DND-41 (cell line): Measurements from ENCODE around the gene SDHC.

Experiments used
- ATAC-seq: fragments of 200-7000 bp; cut with Tn5 transposase; 3 replicates; pipeline ENCODE4 v1.9.1; 2021; ENCODE audit warnings: low read depth; ENCODE audit not compliant: insufficient read depth
- DNase-seq: peaks from one replicate; pipeline ENCODE4 v3.0.0-alpha.2; 2020
- H2AFZ ChIP-seq: 2 replicates; pipeline ENCODE4 v1.6.0; 2012; ENCODE audit warnings: low read depth, low read length
- H3K27ac ChIP-seq: 2 replicates; pipeline ENCODE4 v1.5.1; 2012; ENCODE audit warnings: low read length, inconsistent platforms
- H3K27me3 ChIP-seq: fragments of 200-600 bp; sonication (generic); 2 replicates; pipeline ENCODE4 v1.6.0; 2012; ENCODE audit warnings: low read length, mild to moderate bottlenecking, inconsistent platforms; ENCODE audit not compliant: insufficient read depth, poor library complexity
- H3K36me3 ChIP-seq: 2 replicates; pipeline ENCODE4 v1.5.1; 2012; ENCODE audit warnings: low read length, inconsistent platforms; ENCODE audit not compliant: insufficient read depth
- H3K4me1 ChIP-seq: 2 replicates; pipeline ENCODE4 v1.5.1; 2012; ENCODE audit warnings: mild to moderate bottlenecking, low read length; ENCODE audit not compliant: insufficient read depth
- H3K4me2 ChIP-seq: 2 replicates; pipeline ENCODE4 v1.6.0; 2012; ENCODE audit warnings: mild to moderate bottlenecking, moderate library complexity, low read length, inconsistent platforms; ENCODE audit not compliant: insufficient read depth
- H3K4me3 ChIP-seq, 2 experiments: fragments of 200-600 bp in 1 of 2; shearing (Covaris generic) in 1 of 2; 2 replicates each; pipeline ENCODE4 v1.5.1; 2012 to 2016; ENCODE audit warnings: inconsistent platforms in 2 of 2, low read length in 2 of 2, mild to moderate bottlenecking in 2 of 2, low read depth in 1 of 2, moderate library complexity in 1 of 2
- H3K79me2 ChIP-seq: 2 replicates; pipeline ENCODE4 v1.6.0; 2012; ENCODE audit warnings: low read length, inconsistent platforms; ENCODE audit not compliant: insufficient read depth
- H3K9ac ChIP-seq: 2 replicates; pipeline ENCODE4 v1.6.0; 2012; ENCODE audit warnings: low read depth, mild to moderate bottlenecking, inconsistent platforms, low read length, moderate library complexity
- H3K9me3 ChIP-seq: 2 replicates; pipeline ENCODE4 v1.5.1; 2012; ENCODE audit warnings: low read length, moderate library complexity, mild to moderate bottlenecking, inconsistent platforms; ENCODE audit not compliant: insufficient read depth, severe bottlenecking
- H4K20me1 ChIP-seq: 2 replicates; pipeline ENCODE4 v1.6.0; 2012; ENCODE audit warnings: low read length; ENCODE audit not compliant: insufficient read depth
- EZH2 ChIP-seq: IDR thresholded peaks from 3 replicates; pipeline ENCODE4 v1.6.1; 2012; ENCODE audit warnings: borderline replicate concordance, low read depth, mild to moderate bottlenecking, moderate library complexity, low read length, inconsistent platforms; ENCODE audit not compliant: severe bottlenecking
- TF ChIP-seq, protein P1 (sequence below): IDR thresholded peaks from 2 replicates; pipeline ENCODE4 v1.5.1; 2012; ENCODE audit warnings: borderline replicate concordance, low read length, moderate library complexity, mild to moderate bottlenecking; ENCODE audit not compliant: poor library complexity, severe bottlenecking; ENCODE audit errors: extremely low read depth

The SDHC gene

DNA sequence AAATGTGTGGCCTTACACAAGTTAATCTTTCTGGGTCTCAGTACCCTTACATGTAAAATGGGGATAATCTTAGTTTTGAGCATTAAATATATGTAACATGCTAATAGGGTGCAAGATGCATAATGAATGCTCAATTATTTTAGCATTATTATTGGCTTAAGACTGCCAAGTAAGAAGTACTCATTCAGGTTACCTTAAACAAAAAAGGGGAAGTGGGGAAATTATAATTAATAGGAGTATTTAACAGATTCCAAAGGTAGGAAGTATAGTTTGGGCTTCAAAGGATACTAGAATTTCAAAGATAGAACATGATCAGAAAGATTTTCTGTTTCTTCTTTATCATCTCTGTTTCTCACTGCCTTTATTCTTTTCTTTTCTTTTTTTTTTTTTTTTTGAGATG lies 59.3 kb downstream of the SDHC start:
- H3K4me3 ChIP-seq, result no peak overlapping the region
- no peak overlapping the region for H2AFZ ChIP-seq
- H3K27ac ChIP-seq, result no peak overlapping the region
- H3K9me3 ChIP-seq, result no peaks in the 10 kb centered on the region
- H3K4me1 ChIP-seq, result no peaks in the 10 kb centered on the region
- no peak for TF ChIP-seq EZH2
- TF ChIP-seq, protein P1, sequence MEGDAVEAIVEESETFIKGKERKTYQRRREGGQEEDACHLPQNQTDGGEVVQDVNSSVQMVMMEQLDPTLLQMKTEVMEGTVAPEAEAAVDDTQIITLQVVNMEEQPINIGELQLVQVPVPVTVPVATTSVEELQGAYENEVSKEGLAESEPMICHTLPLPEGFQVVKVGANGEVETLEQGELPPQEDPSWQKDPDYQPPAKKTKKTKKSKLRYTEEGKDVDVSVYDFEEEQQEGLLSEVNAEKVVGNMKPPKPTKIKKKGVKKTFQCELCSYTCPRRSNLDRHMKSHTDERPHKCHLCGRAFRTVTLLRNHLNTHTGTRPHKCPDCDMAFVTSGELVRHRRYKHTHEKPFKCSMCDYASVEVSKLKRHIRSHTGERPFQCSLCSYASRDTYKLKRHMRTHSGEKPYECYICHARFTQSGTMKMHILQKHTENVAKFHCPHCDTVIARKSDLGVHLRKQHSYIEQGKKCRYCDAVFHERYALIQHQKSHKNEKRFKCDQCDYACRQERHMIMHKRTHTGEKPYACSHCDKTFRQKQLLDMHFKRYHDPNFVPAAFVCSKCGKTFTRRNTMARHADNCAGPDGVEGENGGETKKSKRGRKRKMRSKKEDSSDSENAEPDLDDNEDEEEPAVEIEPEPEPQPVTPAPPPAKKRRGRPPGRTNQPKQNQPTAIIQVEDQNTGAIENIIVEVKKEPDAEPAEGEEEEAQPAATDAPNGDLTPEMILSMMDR, result no peak
- H3K36me3 ChIP-seq, result no peaks in the 10 kb centered on the region; the same call in 1 of the 2 replicates
- H3K27me3 ChIP-seq, result no peaks in the 10 kb centered on the region
- DNase-seq, result no peak
- H3K4me2 ChIP-seq, result no peak overlapping the region
- H3K9ac ChIP-seq, result no peak overlapping the region
- no peaks in the 10 kb centered on the region for H3K79me2 ChIP-seq
- no peak for ATAC-seq
- no peaks in the 10 kb centered on the region for H4K20me1 ChIP-seq

DNA sequence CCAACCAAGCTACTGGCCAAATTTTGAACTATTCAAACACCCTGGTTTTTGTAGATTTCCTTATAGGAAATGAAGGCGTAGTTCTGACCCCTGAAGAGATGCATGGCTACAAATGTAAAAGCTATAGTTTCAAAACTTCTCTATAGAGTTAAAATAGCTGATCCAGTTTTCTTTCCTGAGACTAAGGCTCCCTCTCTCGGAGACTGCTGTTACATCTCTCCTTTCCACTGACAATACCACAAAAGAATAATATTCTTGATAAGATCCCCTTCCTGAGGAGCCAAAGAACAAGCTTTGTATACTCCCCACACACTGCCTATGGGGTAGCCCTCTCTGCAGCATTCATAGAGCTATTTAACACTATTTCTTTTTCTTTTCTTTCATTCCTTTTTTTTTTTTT lies 60.2 kb downstream of the SDHC start:
- H3K27ac ChIP-seq, result no peak overlapping the region
- no peak overlapping the region for H3K4me2 ChIP-seq
- DNase-seq (no peak), ATAC-seq (no peak)
- no peak overlapping the region for H3K9ac ChIP-seq
- H3K4me1 ChIP-seq, result no peaks in the 10 kb centered on the region
- H3K36me3 ChIP-seq, result no peaks in the 10 kb centered on the region
- no peaks in the 10 kb centered on the region for H3K79me2 ChIP-seq
- no peaks in the 10 kb centered on the region for H3K9me3 ChIP-seq
- no peaks in the 10 kb centered on the region for H3K27me3 ChIP-seq
- H3K4me3 ChIP-seq, result no peak overlapping the region
- H2AFZ ChIP-seq, result no peak overlapping the region
- no peak for TF ChIP-seq EZH2
- TF ChIP-seq, protein P1, result peak; percentile 19
- H4K20me1 ChIP-seq, result no peaks in the 10 kb centered on the region

DNA sequence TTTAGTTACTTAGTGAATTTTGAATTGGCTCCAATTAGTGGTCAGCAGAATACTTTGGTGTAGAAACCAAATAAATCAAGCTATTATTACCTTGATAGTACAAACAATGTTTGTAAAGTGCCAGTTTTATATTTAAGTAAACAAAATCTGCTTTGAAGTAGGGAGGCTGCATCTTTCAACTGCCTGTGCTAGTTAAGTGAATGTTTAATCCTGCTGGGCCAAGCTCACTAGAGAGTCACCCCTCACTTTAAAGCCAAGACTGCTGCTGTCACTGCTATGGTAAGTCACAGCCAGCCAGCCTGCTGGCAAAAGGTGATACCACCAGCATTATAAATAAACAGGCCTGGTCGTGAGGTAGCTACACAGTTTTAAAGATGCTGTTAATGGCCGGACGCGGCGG lies 63.8 kb downstream of the SDHC start:
- Histone ChIP-seq H3K4me2 (no peak overlapping the region), H3K27ac (no peak overlapping the region), H3K4me3 (no peak overlapping the region), H3K9ac (no peak overlapping the region), H3K4me1 (no peaks in the 10 kb centered on the region), H3K27me3 (no peaks in the 10 kb centered on the region), H3K9me3 (no peaks in the 10 kb centered on the region), H2AFZ (no peak overlapping the region), H3K79me2 (no peaks in the 10 kb centered on the region), H3K36me3 (no peaks in the 10 kb centered on the region), H4K20me1 (no peaks in the 10 kb centered on the region)
- no peak for TF ChIP-seq EZH2
- TF ChIP-seq, protein P1, result no peak
- DNase-seq (no peak), ATAC-seq (no peak)

DNA sequence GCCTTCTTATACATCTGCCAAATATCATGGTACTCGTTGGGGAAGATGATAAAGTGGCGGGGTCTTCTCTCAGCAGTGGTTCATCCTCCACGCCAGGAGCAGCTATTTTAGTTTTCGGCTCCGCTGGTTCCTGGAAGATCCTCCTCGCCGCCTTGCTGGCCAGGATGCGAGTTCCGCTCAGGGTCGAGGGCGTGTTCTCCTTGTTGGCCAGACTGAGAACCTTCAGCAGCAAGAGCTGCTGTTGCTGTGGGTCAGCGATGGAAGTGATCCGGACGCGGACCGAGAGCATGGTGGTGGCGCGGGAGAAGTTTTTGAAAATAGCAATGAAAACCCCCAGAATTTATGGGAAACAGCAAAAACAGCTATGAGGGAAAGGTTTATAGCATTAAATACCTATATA lies 64.9 kb downstream of the SDHC start:
- H3K4me1 ChIP-seq, result no peaks in the 10 kb centered on the region
- no peaks in the 10 kb centered on the region for H3K27me3 ChIP-seq
- H3K27ac ChIP-seq, result no peak overlapping the region
- no peaks in the 10 kb centered on the region for H3K79me2 ChIP-seq
- no peak overlapping the region for H3K4me3 ChIP-seq
- no peak overlapping the region for H3K4me2 ChIP-seq
- TF ChIP-seq, protein P1, result no peak
- no peak for TF ChIP-seq EZH2
- no peaks in the 10 kb centered on the region for H4K20me1 ChIP-seq
- H3K9me3 ChIP-seq, result no peaks in the 10 kb centered on the region
- H2AFZ ChIP-seq, result no peak overlapping the region
- H3K36me3 ChIP-seq, result no peaks in the 10 kb centered on the region
- H3K9ac ChIP-seq, result no peak overlapping the region
- ATAC-seq (no peak), DNase-seq (no peak)
